GM21423 (cell line): ENCODE results near the gene PTPN4.

Experiments used
- ATAC-seq: cut with Tn5 transposase; IDR thresholded peaks from one replicate; pipeline ENCODE4 v1.9.1; 2021; ENCODE audit warnings: mild to moderate bottlenecking, moderate library complexity; ENCODE audit not compliant: unreplicated experiment

Gene PTPN4

GRCh38 chr2:119732601-119733164 lies 27.0 kb upstream of the PTPN4 start:
- no peak for ATAC-seq

- no peak for ATAC-seq
These were observed 25.7 kb upstream of the PTPN4 start for GRCh38 chr2:119734047-119734446.

- no peak for ATAC-seq
These were observed 24.2 kb upstream of the PTPN4 start for GRCh38 chr2:119735565-119735964.

- ATAC-seq: no peak
These were observed 23.7 kb upstream of the PTPN4 start for GRCh38 chr2:119736021-119736420.

- no peak for ATAC-seq
These were observed 20.0 kb upstream of the PTPN4 start for GRCh38 chr2:119739580-119740255.

GRCh38 chr2:119741001-119741400 lies 18.7 kb upstream of the PTPN4 start:
- no peak for ATAC-seq

GRCh38 chr2:119741868-119742267 lies 17.9 kb upstream of the PTPN4 start:
- ATAC-seq: no peak

GRCh38 chr2:119744335-119744939 lies 15.3 kb upstream of the PTPN4 start:
- ATAC-seq: no peak

GRCh38 chr2:119745566-119745965 lies 14.2 kb upstream of the PTPN4 start:
- no peak for ATAC-seq

GRCh38 chr2:119746836-119747686 lies 12.7 kb upstream of the PTPN4 start:
- no peak for ATAC-seq

- no peak for ATAC-seq
These were observed 11.6 kb upstream of the PTPN4 start for GRCh38 chr2:119748135-119748534.

GRCh38 chr2:119749477-119750012 lies 10.2 kb upstream of the PTPN4 start:
- no peak for ATAC-seq

GRCh38 chr2:119751706-119752105 lies 8.0 kb upstream of the PTPN4 start:
- no peak for ATAC-seq

GRCh38 chr2:119753041-119753929 lies 6.4 kb upstream of the PTPN4 start:
- peak; percentile 70 for ATAC-seq

- no peak for ATAC-seq
These were observed 5.8 kb upstream of the PTPN4 start for GRCh38 chr2:119753930-119754321.

- ATAC-seq: no peak
These were observed 3.8 kb upstream of the PTPN4 start for GRCh38 chr2:119755906-119756305.

- ATAC-seq: no peak
These were observed 2.9 kb upstream of the PTPN4 start for GRCh38 chr2:119756837-119757236.

- no peak for ATAC-seq
These were observed 756 bp upstream of the PTPN4 start for GRCh38 chr2:119758881-119759450.

GRCh38 chr2:119760237-119760955 lies 674 bp downstream of the PTPN4 start:
- peak; percentile 15 for ATAC-seq
